HG03039 (cell line): ENCODE results near the gene RAX2.
"Not testable (repeated sequence)": the region's sequence is repeated elsewhere in the genome, so short reads cannot be mapped to it uniquely, and the experiment has no call there.

Experiments
- ATAC-seq: cut with Tn5 transposase; IDR thresholded peaks from one replicate; pipeline ENCODE4 v1.9.1; 2021; ENCODE audit warnings: mild to moderate bottlenecking, moderate library complexity; ENCODE audit not compliant: unreplicated experiment

Gene RAX2

GRCh38 chr19:3762130-3762473 is 9.9 kb downstream of the RAX2 start:
- ATAC-seq, result no peak

GRCh38 chr19:3761382-3762129 is 10.5 kb downstream of the RAX2 start, which contains the start of gene APBA3:
Gene APBA3 (minus strand): TSS chr19:3761692. CDS start chr19:3760264, 1,428 bp downstream.
- peak; percentile 48 for ATAC-seq

GRCh38 chr19:3760871-3761361 is 11.1 kb downstream of the RAX2 start:
- no peak for ATAC-seq

GRCh38 chr19:3759482-3760254 is 12.4 kb downstream of the RAX2 start:
- no peak for ATAC-seq

GRCh38 chr19:3758297-3758696 is 13.7 kb downstream of the RAX2 start:
- not testable (repeated sequence) for ATAC-seq

GRCh38 chr19:3757705-3758104 is 14.3 kb downstream of the RAX2 start:
- not testable (repeated sequence) for ATAC-seq

GRCh38 chr19:3753631-3754410 is 18.2 kb downstream of the RAX2 start:
- ATAC-seq, result no peak

GRCh38 chr19:3752492-3752891 is 19.5 kb downstream of the RAX2 start:
- ATAC-seq, result no peak

GRCh38 chr19:3751236-3751635 is 20.8 kb downstream of the RAX2 start:
- no peak for ATAC-seq

GRCh38 chr19:3750211-3750610 is 21.8 kb downstream of the RAX2 start:
- ATAC-seq, result no peak

- ATAC-seq, result no peak
Observed at GRCh38 chr19:3748965-3749364, 23.1 kb downstream of the RAX2 start.

GRCh38 chr19:3746371-3747056 is 25.5 kb downstream of the RAX2 start:
- ATAC-seq, result no peak

GRCh38 chr19:3745363-3746045 is 26.5 kb downstream of the RAX2 start:
- ATAC-seq, result no peak

- ATAC-seq, result no peak
Observed at GRCh38 chr19:3743486-3743885, 28.5 kb downstream of the RAX2 start.

GRCh38 chr19:3740431-3740830 is 31.6 kb downstream of the RAX2 start:
- no peak for ATAC-seq

- ATAC-seq, result no peak
Observed at GRCh38 chr19:3738477-3739220, 33.4 kb downstream of the RAX2 start.

- no peak for ATAC-seq
Observed at GRCh38 chr19:3737487-3738205, 34.4 kb downstream of the RAX2 start.

- no peak for ATAC-seq
Observed at GRCh38 chr19:3736106-3736724, 35.8 kb downstream of the RAX2 start.

- no peak for ATAC-seq
Observed at GRCh38 chr19:3734310-3734600, 37.8 kb downstream of the RAX2 start.
